Measurements from ENCODE around the gene BCKDHA. TPM values are rescaled to one million over a fixed set of nuclear protein-coding genes. Genes with fewer than 3 reads are reported as not detected.
"Not testable (repeated sequence)": the region's sequence is repeated elsewhere in the genome, so short reads cannot be mapped to it uniquely, and the experiment has no call there.

Gene BCKDHA
- polyA plus RNA-seq, 1 donor from 2014 or later, result 51.9 TPM

DNA sequence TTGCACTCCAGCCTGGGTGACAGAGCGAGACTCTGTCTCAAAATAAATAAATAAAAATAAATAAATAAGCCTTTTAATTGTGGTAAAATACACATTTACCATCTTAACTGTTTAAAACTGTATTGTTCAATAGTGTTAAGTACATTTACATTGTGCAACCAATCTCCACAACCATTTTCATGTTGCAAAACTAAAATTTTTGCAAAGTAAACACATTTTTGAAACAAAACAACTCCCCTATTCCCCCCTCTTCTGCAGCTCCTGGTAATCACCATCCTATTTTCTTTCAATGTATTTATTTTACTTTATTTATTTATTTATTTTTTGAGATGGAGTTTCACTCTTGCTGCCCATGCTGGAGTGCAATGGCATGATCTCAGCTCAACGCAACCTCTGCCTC, 27.8 kb upstream of the BCKDHA start:
- H3K9ac ChIP-seq (ENCODE audit: low read length), result no peak overlapping the region
- no peaks in the 10 kb centered on the region for H3K36me3 ChIP-seq (ENCODE audit: insufficient read depth, low read length)
- H3K4me2 ChIP-seq (ENCODE audit: low read length), result no peak overlapping the region
- TF ChIP-seq REST (IDR thresholded peaks at IDR 0.05; ENCODE audit: borderline replicate concordance) (no peak), RAD21 (conservative IDR thresholded peaks at IDR 0.05) (no peak)
- no peaks in the 10 kb centered on the region for H3K27me3 ChIP-seq (ENCODE audit: insufficient read depth, low read depth, low read length)
- H2AFZ ChIP-seq (ENCODE audit: low read depth, low read length), result no peak overlapping the region
- no peaks in the 10 kb centered on the region for H3K9me2 ChIP-seq (ENCODE audit: insufficient read depth, low read length)
- no peak overlapping the region for H3K27ac ChIP-seq (ENCODE audit: low read length)
- H3K79me2 ChIP-seq (replicated peaks; ENCODE audit: insufficient read depth, low read length), result peaks cover 20% of the 10 kb centered on the region
- peaks cover 2% of the 10 kb centered on the region for H3F3A ChIP-seq (ENCODE audit: insufficient read depth, low read length, poor library complexity, severe bottlenecking)
- no peaks in the 10 kb centered on the region for H4K20me1 ChIP-seq (ENCODE audit: insufficient read depth)
- H3K4me3 ChIP-seq (ENCODE audit: low read length), result no peak overlapping the region
- H3K9me3 ChIP-seq (ENCODE audit: low read length), result no peaks in the 10 kb centered on the region

- H3K27ac ChIP-seq (ENCODE audit: low read length); H3K4me2 ChIP-seq (ENCODE audit: low read length); H3K9me3 ChIP-seq (ENCODE audit: low read length); H3F3A ChIP-seq (ENCODE audit: insufficient read depth, low read length, poor library complexity, severe bottlenecking); H3K27me3 ChIP-seq (ENCODE audit: insufficient read depth, low read depth, low read length); H3K9ac ChIP-seq (ENCODE audit: low read length); H2AFZ ChIP-seq (ENCODE audit: low read depth, low read length); H3K4me3 ChIP-seq (ENCODE audit: low read length); H3K36me3 ChIP-seq (ENCODE audit: insufficient read depth, low read length); H4K20me1 ChIP-seq (ENCODE audit: insufficient read depth); H3K79me2 ChIP-seq (replicated peaks; ENCODE audit: insufficient read depth, low read length); H3K9me2 ChIP-seq (ENCODE audit: insufficient read depth, low read length): not testable (repeated sequence)
Measured at GRCh38 chr19:41371119-41371518, 26.5 kb upstream of the BCKDHA start.

GRCh38 chr19:41371541-41371940, 26.1 kb upstream of the BCKDHA start:
- H2AFZ ChIP-seq (ENCODE audit: low read depth, low read length), result no peak overlapping the region
- H3K27me3 ChIP-seq (ENCODE audit: insufficient read depth, low read depth, low read length), result no peaks in the 10 kb centered on the region
- no peaks in the 10 kb centered on the region for H3K9me2 ChIP-seq (ENCODE audit: insufficient read depth, low read length)
- H3F3A ChIP-seq (ENCODE audit: insufficient read depth, low read length, poor library complexity, severe bottlenecking), result no peaks in the 10 kb centered on the region
- no peak for TF ChIP-seq REST (IDR thresholded peaks at IDR 0.05; ENCODE audit: borderline replicate concordance)
- no peak for TF ChIP-seq RAD21 (conservative IDR thresholded peaks at IDR 0.05)
- no peak for TF ChIP-seq POLR2AphosphoS5 (IDR thresholded peaks at IDR 0.05)
- no peak for TF ChIP-seq EZH2 (IDR thresholded peaks at IDR 0.05; ENCODE audit: borderline replicate concordance, insufficient read depth, low read length, poor library complexity, severe bottlenecking)
- TF ChIP-seq TAF1 (IDR thresholded peaks at IDR 0.05; ENCODE audit: low read depth), result no peak
- TF ChIP-seq, protein P1, sequence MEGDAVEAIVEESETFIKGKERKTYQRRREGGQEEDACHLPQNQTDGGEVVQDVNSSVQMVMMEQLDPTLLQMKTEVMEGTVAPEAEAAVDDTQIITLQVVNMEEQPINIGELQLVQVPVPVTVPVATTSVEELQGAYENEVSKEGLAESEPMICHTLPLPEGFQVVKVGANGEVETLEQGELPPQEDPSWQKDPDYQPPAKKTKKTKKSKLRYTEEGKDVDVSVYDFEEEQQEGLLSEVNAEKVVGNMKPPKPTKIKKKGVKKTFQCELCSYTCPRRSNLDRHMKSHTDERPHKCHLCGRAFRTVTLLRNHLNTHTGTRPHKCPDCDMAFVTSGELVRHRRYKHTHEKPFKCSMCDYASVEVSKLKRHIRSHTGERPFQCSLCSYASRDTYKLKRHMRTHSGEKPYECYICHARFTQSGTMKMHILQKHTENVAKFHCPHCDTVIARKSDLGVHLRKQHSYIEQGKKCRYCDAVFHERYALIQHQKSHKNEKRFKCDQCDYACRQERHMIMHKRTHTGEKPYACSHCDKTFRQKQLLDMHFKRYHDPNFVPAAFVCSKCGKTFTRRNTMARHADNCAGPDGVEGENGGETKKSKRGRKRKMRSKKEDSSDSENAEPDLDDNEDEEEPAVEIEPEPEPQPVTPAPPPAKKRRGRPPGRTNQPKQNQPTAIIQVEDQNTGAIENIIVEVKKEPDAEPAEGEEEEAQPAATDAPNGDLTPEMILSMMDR (IDR thresholded peaks at IDR 0.05; ENCODE audit: poor library complexity, severe bottlenecking), result no peak
- TF ChIP-seq MXI1 (conservative IDR thresholded peaks at IDR 0.05; ENCODE audit: poor library complexity, severe bottlenecking), result no peak
- TF ChIP-seq SMC3 (conservative IDR thresholded peaks at IDR 0.05; ENCODE audit: poor library complexity), result no peak
- no peak for TF ChIP-seq EP300 (conservative IDR thresholded peaks at IDR 0.05; ENCODE audit: poor library complexity, severe bottlenecking)
- H3K4me2 ChIP-seq (ENCODE audit: low read length), result no peak overlapping the region
- peaks cover 3% of the 10 kb centered on the region for H3K79me2 ChIP-seq (replicated peaks; ENCODE audit: insufficient read depth, low read length)
- H3K27ac ChIP-seq (ENCODE audit: low read length), result no peak overlapping the region
- no peaks in the 10 kb centered on the region for H4K20me1 ChIP-seq (ENCODE audit: insufficient read depth)
- H3K4me3 ChIP-seq (ENCODE audit: low read length), result no peak overlapping the region
- no peaks in the 10 kb centered on the region for H3K36me3 ChIP-seq (ENCODE audit: insufficient read depth, low read length)
- no peaks in the 10 kb centered on the region for H3K9me3 ChIP-seq (ENCODE audit: low read length)
- H3K9ac ChIP-seq (ENCODE audit: low read length), result no peak overlapping the region

Data from neural cell (in vitro differentiated cells).